Hepatocyte (in vitro differentiated cells): Measurements from ENCODE around the gene MBNL1. TPM values are rescaled to one million over a fixed set of nuclear protein-coding genes. Genes with fewer than 3 reads are reported as not detected.

Experiments
- DNase-seq: peaks from one replicate; pipeline ENCODE4 v3.0.0-alpha.2; 2016; ENCODE audit warnings: low spot score
- H2AFZ ChIP-seq: fragments of 200-600 bp; sonication (generic); 2 replicates; pipeline ENCODE4 v1.6.0; 2016; ENCODE audit warnings: antibody characterized with exemption, mild to moderate bottlenecking
- H3K27ac ChIP-seq: fragments of 200-600 bp; sonication (generic); 2 replicates; pipeline ENCODE4 v1.5.1; 2016; ENCODE audit warnings: mild to moderate bottlenecking
- H3K27me3 ChIP-seq: fragments of 200-600 bp; sonication (generic); 2 replicates; pipeline ENCODE4 v1.6.1; 2016
- H3K36me3 ChIP-seq: fragments of 200-600 bp; sonication (generic); replicated peaks from 2 replicates; pipeline ENCODE4 v1.5.1; 2016; ENCODE audit warnings: low read depth; ENCODE audit not compliant: insufficient read depth
- H3K4me1 ChIP-seq: fragments of 200-600 bp; sonication (generic); 2 replicates; pipeline ENCODE4 v1.5.1; 2016; ENCODE audit warnings: mild to moderate bottlenecking, moderate library complexity; ENCODE audit not compliant: insufficient read depth
- H3K4me2 ChIP-seq: fragments of 200-600 bp; sonication (generic); 2 replicates; pipeline ENCODE4 v1.6.0; 2016
- H3K4me3 ChIP-seq: fragments of 200-600 bp; sonication (generic); 2 replicates; pipeline ENCODE4 v1.5.1; 2016; ENCODE audit warnings: mild to moderate bottlenecking
- H3K79me2 ChIP-seq: fragments of 200-600 bp; sonication (generic); 2 replicates; pipeline ENCODE4 v1.6.0; 2017; ENCODE audit warnings: mild to moderate bottlenecking
- H3K9me2 ChIP-seq: fragments of 200-600 bp; sonication (generic); replicated peaks from 2 replicates; pipeline ENCODE4 v1.6.0; 2017; ENCODE audit warnings: mild to moderate bottlenecking; ENCODE audit not compliant: insufficient read depth
- H3K9me3 ChIP-seq: fragments of 200-600 bp; sonication (generic); 2 replicates; pipeline ENCODE4 v1.5.1; 2016; ENCODE audit warnings: low read depth, mild to moderate bottlenecking
- H4K20me1 ChIP-seq: fragments of 200-600 bp; sonication (generic); 2 replicates; pipeline ENCODE4 v1.6.0; 2016; ENCODE audit warnings: mild to moderate bottlenecking; ENCODE audit not compliant: insufficient read depth, poor library complexity, severe bottlenecking
- EZH2 ChIP-seq: fragments of 200-600 bp; sonication (generic); IDR thresholded peaks from 2 replicates; pipeline ENCODE4 v1.6.1; 2016; ENCODE audit warnings: antibody characterized with exemption, mild to moderate bottlenecking, borderline replicate concordance
- EZH2phosphoT487 ChIP-seq: fragments of 200-600 bp; sonication (generic); IDR thresholded peaks from one replicate; pipeline ENCODE4 v1.6.1; 2018; ENCODE audit warnings: antibody characterized with exemption, mild to moderate bottlenecking, low read depth, moderate library complexity; ENCODE audit not compliant: unreplicated experiment, severe bottlenecking
- WGBS: methylation state at CpG from one replicate; pipeline ENCODE4 v1.1.6; 2016; ENCODE audit warnings: low lambda C conversion rate; ENCODE audit errors: missing lambda C conversion rate; 5-methylcytosine and 5-hydroxymethylcytosine counted together
- polyA plus RNA-seq: library from polyadenylated mRNA; unstranded; fragments of >200 nt; fragmentation: Nextera tagmentation; extraction: Ambion mirVana; gene quantifications from 2 replicates; pipeline ENCODE4 v1.2.1, GENCODE V29; 2016
- total RNA-seq: library from RNA; depleted of rRNA; stranded (reverse); fragments of >200 nt; gene quantifications from 2 replicates; pipeline ENCODE4 v1.2.3, GENCODE V29; 2014
- TF ChIP-seq, protein P1 (sequence below): fragments of 200-600 bp; sonication (generic); IDR thresholded peaks from 2 replicates; pipeline ENCODE4 v1.5.1; 2016; ENCODE audit warnings: antibody characterized with exemption, mild to moderate bottlenecking; ENCODE audit not compliant: poor library complexity

MBNL1 gene
- total and polyA plus RNA-seq, 2 experiments from 2014 or later, result 20.5 to 104 TPM

DNA sequence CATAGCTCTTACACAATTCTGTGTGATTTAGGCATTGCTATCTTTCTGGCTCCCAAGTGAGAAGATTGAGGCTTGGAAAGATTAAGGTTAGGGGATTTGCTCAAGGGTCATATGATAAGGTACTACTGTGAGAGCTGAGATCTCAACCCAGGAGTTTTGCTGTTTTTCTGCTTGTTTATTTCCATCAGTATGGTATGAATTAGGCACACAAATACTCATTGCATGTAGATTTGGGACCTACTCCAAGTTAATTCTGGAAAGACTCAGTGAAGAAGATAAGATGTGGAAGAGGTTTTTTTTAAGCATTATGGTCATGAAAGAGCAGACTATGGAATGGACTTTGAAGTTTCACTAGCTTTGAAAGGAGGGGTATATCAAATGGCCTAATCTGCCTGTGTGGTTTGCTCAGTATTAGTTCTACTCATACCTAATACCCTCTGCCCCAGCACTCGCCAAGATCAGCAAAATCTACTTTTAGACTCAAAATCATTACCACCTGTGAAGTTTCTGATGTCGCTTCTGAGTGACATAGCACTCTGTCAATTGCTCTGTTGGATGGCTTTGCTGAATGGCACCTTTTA lies 12.5 kb downstream of the MBNL1 start:
- H3K27ac ChIP-seq, result peak overlapping the region; percentile 28
- no peak for DNase-seq

DNA sequence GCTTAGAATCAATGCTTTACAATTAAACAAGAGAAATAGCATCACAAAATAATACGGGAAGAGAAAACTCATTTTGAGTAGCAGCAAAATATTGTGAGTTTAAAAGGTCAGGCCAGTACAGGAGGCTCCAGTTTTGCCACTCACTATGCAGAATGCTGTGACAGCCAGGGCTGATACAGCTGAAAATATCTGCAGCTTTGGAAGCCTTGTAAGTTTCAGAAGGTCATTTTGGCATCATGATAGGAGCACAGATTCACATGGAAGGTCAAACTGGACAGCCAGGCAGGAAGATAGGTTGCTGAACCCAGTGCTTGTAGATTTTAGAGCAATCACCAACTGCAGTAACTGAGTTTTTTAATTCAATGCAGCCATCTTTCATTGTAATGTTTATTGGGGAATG lies 14.1 kb downstream of the MBNL1 start:
- no peak for DNase-seq
- H3K79me2 ChIP-seq, result peaks cover 97% of the 10 kb centered on the region
- WGBS, result 83% methylated on average over 1 of the region's 1 CpG
- no peak overlapping the region for H3K27ac ChIP-seq
- no peak overlapping the region for H3K4me2 ChIP-seq
- H3K4me1 ChIP-seq, result peaks cover 23% of the 10 kb centered on the region
- H3K4me3 ChIP-seq, result no peak overlapping the region
- no peaks in the 10 kb centered on the region for H3K9me3 ChIP-seq
- TF ChIP-seq, protein P1, sequence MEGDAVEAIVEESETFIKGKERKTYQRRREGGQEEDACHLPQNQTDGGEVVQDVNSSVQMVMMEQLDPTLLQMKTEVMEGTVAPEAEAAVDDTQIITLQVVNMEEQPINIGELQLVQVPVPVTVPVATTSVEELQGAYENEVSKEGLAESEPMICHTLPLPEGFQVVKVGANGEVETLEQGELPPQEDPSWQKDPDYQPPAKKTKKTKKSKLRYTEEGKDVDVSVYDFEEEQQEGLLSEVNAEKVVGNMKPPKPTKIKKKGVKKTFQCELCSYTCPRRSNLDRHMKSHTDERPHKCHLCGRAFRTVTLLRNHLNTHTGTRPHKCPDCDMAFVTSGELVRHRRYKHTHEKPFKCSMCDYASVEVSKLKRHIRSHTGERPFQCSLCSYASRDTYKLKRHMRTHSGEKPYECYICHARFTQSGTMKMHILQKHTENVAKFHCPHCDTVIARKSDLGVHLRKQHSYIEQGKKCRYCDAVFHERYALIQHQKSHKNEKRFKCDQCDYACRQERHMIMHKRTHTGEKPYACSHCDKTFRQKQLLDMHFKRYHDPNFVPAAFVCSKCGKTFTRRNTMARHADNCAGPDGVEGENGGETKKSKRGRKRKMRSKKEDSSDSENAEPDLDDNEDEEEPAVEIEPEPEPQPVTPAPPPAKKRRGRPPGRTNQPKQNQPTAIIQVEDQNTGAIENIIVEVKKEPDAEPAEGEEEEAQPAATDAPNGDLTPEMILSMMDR, result no peak
- TF ChIP-seq EZH2 (no peak), EZH2phosphoT487 (no peak)
- H4K20me1 ChIP-seq, result peaks cover 67% of the 10 kb centered on the region
- H3K9me2 ChIP-seq, result no peaks in the 10 kb centered on the region
- H3K27me3 ChIP-seq, result no peaks in the 10 kb centered on the region
- H2AFZ ChIP-seq, result no peak overlapping the region
- H3K36me3 ChIP-seq, result no peaks in the 10 kb centered on the region

More for the DNA sequence above, 12.5 kb downstream of the MBNL1 start:
- Histone ChIP-seq H3K4me3 (no peak overlapping the region), H3K79me2 (peaks cover 99% of the 10 kb centered on the region), H3K9me3 (no peaks in the 10 kb centered on the region), H4K20me1 (peaks cover 65% of the 10 kb centered on the region), H3K9me2 (no peaks in the 10 kb centered on the region), H3K4me2 (peak overlapping the region; percentile 3), H3K4me1 (peaks cover 23% of the 10 kb centered on the region), H3K27me3 (no peaks in the 10 kb centered on the region), H3K36me3 (no peaks in the 10 kb centered on the region), H2AFZ (no peak overlapping the region)
- 46% methylated on average over 2 of the region's 2 CpGs for WGBS
- TF ChIP-seq EZH2phosphoT487 (no peak), EZH2 (no peak)
- TF ChIP-seq, protein P1, result no peak

DNA sequence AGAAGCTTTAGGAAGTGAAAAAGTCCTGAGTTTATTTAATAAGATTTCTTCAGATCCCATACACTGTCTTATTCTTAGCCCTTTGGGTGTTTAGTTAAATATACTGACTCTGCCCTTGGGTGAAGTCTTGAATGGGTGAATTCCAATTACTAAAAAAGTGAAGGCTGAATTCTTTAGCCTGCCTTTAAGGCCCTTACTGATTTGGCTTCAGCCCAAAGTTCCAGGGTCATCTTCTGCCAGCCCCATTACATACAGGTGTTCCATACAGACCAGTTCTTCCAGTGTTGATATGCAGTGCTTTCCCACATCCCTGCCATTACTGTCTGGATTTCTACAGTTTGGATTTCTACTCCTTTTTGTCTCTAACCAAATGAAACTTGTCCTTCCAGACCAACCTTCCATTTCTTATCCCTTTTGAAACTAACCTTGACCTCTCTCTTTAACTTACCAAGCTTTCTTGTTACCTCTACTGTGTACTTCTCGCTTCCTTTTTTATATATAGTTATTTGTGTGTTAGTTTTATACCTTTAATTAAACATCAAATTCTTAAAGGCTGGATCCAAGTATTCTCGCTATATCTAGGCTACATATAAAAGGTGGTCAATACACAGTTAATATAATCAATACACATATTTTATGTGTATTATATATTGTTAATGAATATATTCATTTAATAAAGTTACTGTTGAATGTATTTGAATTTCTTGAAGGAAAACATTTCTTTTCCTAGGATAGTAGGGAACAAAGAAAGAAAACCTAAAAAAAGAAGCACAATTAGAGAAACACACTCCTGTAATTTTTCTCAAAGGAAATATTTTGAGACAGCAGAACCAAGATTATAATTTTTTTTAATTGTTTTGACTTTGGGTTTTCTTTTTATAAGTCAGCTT lies 15.0 kb downstream of the MBNL1 start:
- Histone ChIP-seq H3K27me3 (no peaks in the 10 kb centered on the region), H3K4me1 (peaks cover 23% of the 10 kb centered on the region), H3K9me2 (no peaks in the 10 kb centered on the region), H4K20me1 (peaks cover 65% of the 10 kb centered on the region), H2AFZ (no peak overlapping the region), H3K27ac (no peak overlapping the region), H3K4me2 (no peak overlapping the region), H3K4me3 (no peak overlapping the region), H3K79me2 (peaks cover 97% of the 10 kb centered on the region), H3K9me3 (no peaks in the 10 kb centered on the region), H3K36me3 (no peaks in the 10 kb centered on the region)
- TF ChIP-seq EZH2phosphoT487 (no peak), EZH2 (no peak)
- TF ChIP-seq, protein P1, result no peak
- 96% methylated on average over 2 of the region's 2 CpGs for WGBS
- no peak for DNase-seq
